H1 (cell line): Measurements from ENCODE around the gene RIBC1. TPM values are rescaled to one million over a fixed set of nuclear protein-coding genes. Genes with fewer than 3 reads are reported as not detected.

Experiments
- CTCF ChIA-PET: fragments of 300-600 bp; sonication (Branson Sonifier 250); formaldehyde crosslinking; loops from one replicate; lab custom pipeline; 2021; ENCODE audit not compliant: partially characterized antibody; lab: Charles Lee
- POLR2A ChIA-PET: fragments of 300-600 bp; sonication (Branson Sonifier 250); formaldehyde crosslinking; loops from one replicate; lab custom pipeline; 2021; ENCODE audit warnings: inconsistent platforms; ENCODE audit not compliant: partially characterized antibody; lab: Charles Lee
- DNase-seq, 2 experiments: peaks; one replicate each; pipeline versions ENCODE4 v3.0.0 to v3.0.0-alpha.2; 2010 to 2022; ENCODE audit warnings: low spot score in 2 of 2, low read depth in 1 of 2, mixed read lengths in 1 of 2
- FAIRE-seq: peaks from 2 replicates; lab custom pipeline; 2011; peaks lifted over from hg19 to GRCh38; lab: Jason Lieb, UNC
- H2AFZ ChIP-seq: 2 replicates; pipeline ENCODE4 v1.8.1; 2012; ENCODE audit warnings: low read length, inconsistent platforms
- H2AK5ac ChIP-seq: 2 replicates; pipeline ENCODE4 v1.6.1; 2013; ENCODE audit warnings: low read depth, low read length
- H2BK120ac ChIP-seq: replicated peaks from 2 replicates; pipeline ENCODE3; 2013; ENCODE audit warnings: low read depth, low read length, inconsistent platforms
- H2BK12ac ChIP-seq: 2 replicates; pipeline ENCODE4 v1.6.1; 2013; ENCODE audit warnings: low read depth, low read length
- H2BK15ac ChIP-seq: 2 replicates; pipeline ENCODE4 v1.6.1; 2013; ENCODE audit warnings: low read length
- H2BK20ac ChIP-seq: 2 replicates; pipeline ENCODE4 v1.6.1; 2013; ENCODE audit warnings: low read length
- H2BK5ac ChIP-seq: 2 replicates; pipeline ENCODE4 v1.6.1; 2013; ENCODE audit warnings: low read depth, low read length
- H3K14ac ChIP-seq: 2 replicates; pipeline ENCODE4 v1.6.1; 2013; ENCODE audit warnings: inconsistent platforms; ENCODE audit not compliant: insufficient read length
- H3K18ac ChIP-seq: 2 replicates; pipeline ENCODE4 v1.6.1; 2013; ENCODE audit warnings: low read length; ENCODE audit errors: extremely low read depth
- H3K23ac ChIP-seq: 2 replicates; pipeline ENCODE4 v1.6.1; 2013; ENCODE audit warnings: inconsistent platforms; ENCODE audit not compliant: insufficient read length
- H3K23me2 ChIP-seq: 2 replicates; pipeline ENCODE4 v1.6.1; 2013; ENCODE audit warnings: low read depth, low read length
- H3K27ac ChIP-seq: 2 replicates; pipeline ENCODE4 v1.6.1; 2011; ENCODE audit warnings: low read depth, low read length, inconsistent platforms
- H3K27me3 ChIP-seq, 4 experiments: replicated peaks in 1 of 4; 1 replicate in 1 of 4; 2 replicates in 3 of 4; pipeline versions ENCODE4 v1.6.1 to v1.8.1; 2011 to 2013; ENCODE audit warnings: low read length in 3 of 4, mild to moderate bottlenecking in 3 of 4, inconsistent platforms in 2 of 4, mixed read lengths in 2 of 4, moderate library complexity in 1 of 4; ENCODE audit not compliant: control insufficient read depth in 3 of 4, insufficient read depth in 3 of 4; ENCODE audit errors: extremely low read depth in 1 of 4
- H3K36me3 ChIP-seq, 4 experiments: 2 replicates each; pipeline versions ENCODE4 v1.6.1 to v1.8.1; 2011 to 2013; ENCODE audit warnings: mild to moderate bottlenecking in 4 of 4, low read length in 3 of 4, moderate library complexity in 2 of 4, control low read depth in 1 of 4, inconsistent platforms in 1 of 4; ENCODE audit not compliant: insufficient read depth in 4 of 4, control insufficient read depth in 2 of 4
- H3K4ac ChIP-seq: replicated peaks from 2 replicates; pipeline ENCODE3; 2013; ENCODE audit warnings: low read length, low read depth, mixed read lengths, inconsistent platforms; ENCODE audit not compliant: insufficient read length
- H3K4me1 ChIP-seq, 4 experiments: replicated peaks in 1 of 4; 1 replicate in 1 of 4; 2 replicates in 3 of 4; pipeline versions ENCODE4 v1.6.1 to v1.8.1; 2011 to 2013; ENCODE audit warnings: low read length in 3 of 4, inconsistent platforms in 2 of 4, mixed read lengths in 1 of 4; ENCODE audit not compliant: insufficient read depth in 4 of 4, control insufficient read depth in 3 of 4
- H3K4me2 ChIP-seq, 2 experiments: 2 replicates each; pipeline versions ENCODE4 v1.6.1 to v1.8.1; 2011 to 2013; ENCODE audit warnings: low read depth in 2 of 2, low read length in 2 of 2, control low read depth in 1 of 2, inconsistent platforms in 1 of 2, mild to moderate bottlenecking in 1 of 2; ENCODE audit not compliant: insufficient read depth in 1 of 2
- H3K4me3 ChIP-seq, 4 experiments: fragments of 200-600, 300-600 bp in 1 of 4; sonication (generic), shearing (Covaris generic), sonication (Bioruptor Twin) in 1 of 4; 2 replicates each; pipeline versions ENCODE4 v1.5.1 to v1.8.1; 2011 to 2016; ENCODE audit warnings: low read length in 4 of 4, low read depth in 3 of 4, control low read depth in 2 of 4, inconsistent platforms in 2 of 4, mild to moderate bottlenecking in 2 of 4, mixed read lengths in 1 of 4, moderate library complexity in 1 of 4; ENCODE audit not compliant: insufficient read depth in 2 of 4; ENCODE audit errors: extremely low read depth in 1 of 4
- H3K56ac ChIP-seq: replicated peaks from 2 replicates; pipeline ENCODE3; 2013; ENCODE audit warnings: low read depth, mild to moderate bottlenecking, mixed read lengths, low read length, inconsistent platforms; ENCODE audit not compliant: insufficient read length
- H3K79me1 ChIP-seq: 2 replicates; pipeline ENCODE4 v1.6.1; 2013; ENCODE audit warnings: low read depth, low read length, control low read depth
- H3K79me2 ChIP-seq, 2 experiments: 2 replicates each; pipeline versions ENCODE4 v1.6.1 to v1.8.1; 2012 to 2013; ENCODE audit warnings: low read length in 2 of 2, mild to moderate bottlenecking in 2 of 2, inconsistent platforms in 1 of 2; ENCODE audit not compliant: insufficient read depth in 2 of 2, control insufficient read depth in 1 of 2
- H3K9ac ChIP-seq, 4 experiments: replicated peaks in 1 of 4; 1 replicate in 1 of 4; 2 replicates in 3 of 4; pipeline versions ENCODE4 v1.6.1 to v1.8.1; 2011 to 2013; ENCODE audit warnings: low read depth in 3 of 4, low read length in 3 of 4, control low read depth in 2 of 4, mild to moderate bottlenecking in 2 of 4, moderate library complexity in 2 of 4, inconsistent platforms in 1 of 4; ENCODE audit errors: extremely low read depth in 1 of 4
- H3K9me3 ChIP-seq, 2 experiments: 2 replicates each; pipeline versions ENCODE4 v1.6.1 to v1.8.1; 2012 to 2013; ENCODE audit warnings: mild to moderate bottlenecking in 2 of 2, moderate library complexity in 2 of 2, control low read depth in 1 of 2, inconsistent platforms in 1 of 2, low read depth in 1 of 2, low read length in 1 of 2, mixed read lengths in 1 of 2; ENCODE audit not compliant: insufficient read depth in 2 of 2
- H4K20me1 ChIP-seq, 2 experiments: replicated peaks in 1 of 2; 2 replicates each; pipeline versions ENCODE3 to v1.8.1; 2011 to 2013; ENCODE audit warnings: inconsistent platforms in 2 of 2, low read length in 2 of 2, mild to moderate bottlenecking in 1 of 2; ENCODE audit not compliant: insufficient read depth in 2 of 2, control insufficient read depth in 1 of 2
- H4K5ac ChIP-seq: 2 replicates; pipeline ENCODE4 v1.6.1; 2013; ENCODE audit warnings: low read length, low read depth, mixed read lengths, inconsistent platforms; ENCODE audit not compliant: insufficient read length
- H4K8ac ChIP-seq: 2 replicates; pipeline ENCODE4 v1.8.0; 2013; ENCODE audit warnings: mild to moderate bottlenecking, moderate library complexity, low read length, inconsistent platforms; ENCODE audit not compliant: insufficient read depth; ENCODE audit errors: extremely low read depth
- H4K91ac ChIP-seq: replicated peaks from 2 replicates; pipeline ENCODE3; 2013; ENCODE audit warnings: low read length, mixed read lengths, inconsistent platforms; ENCODE audit not compliant: insufficient read length
- KDM4A ChIP-seq: IDR thresholded peaks from one replicate; pipeline ENCODE4 v1.7.1; 2012; ENCODE audit warnings: low read depth, mild to moderate bottlenecking, moderate library complexity, low read length, inconsistent platforms; ENCODE audit not compliant: severe bottlenecking
- POU5F1 ChIP-seq: IDR thresholded peaks from 2 replicates; pipeline ENCODE4 v1.6.1; 2011; ENCODE audit warnings: low read depth, mild to moderate bottlenecking, low read length, moderate library complexity
- SIN3A ChIP-seq, 2 experiments: IDR thresholded peaks in 1 of 2; conservative IDR thresholded peaks in 1 of 2; 2 replicates each; pipeline ENCODE4 v1.6.1; 2011 to 2012; ENCODE audit warnings: low read length in 2 of 2, improper control_type of control experiment in 1 of 2, low read depth in 1 of 2, mild to moderate bottlenecking in 1 of 2
- WGBS, 2 experiments: shearing (Covaris generic) in 1 of 2; methylation state at CpG; one replicate each; pipeline versions ENCODE4 v1.1.6 to v1.1.7; 2013 to 2015; ENCODE audit warnings: low lambda C conversion rate in 2 of 2, mixed read lengths in 2 of 2, inconsistent platforms in 1 of 2, low coverage in 1 of 2, missing lambda C conversion rate in 1 of 2; ENCODE audit not compliant: insufficient replicate concordance in 2 of 2, insufficient coverage in 1 of 2, insufficient read length in 1 of 2; ENCODE audit errors: extremely low coverage in 1 of 2, missing lambda C conversion rate in 1 of 2; 5-methylcytosine and 5-hydroxymethylcytosine counted together
- polyA plus RNA-seq, 7 experiments: library from polyadenylated mRNA; depleted of rRNA in 3 of 7; stranded (reverse) in 5 of 7; unstranded in 2 of 7; fragments of >200 nt in 5 of 7; fragments of 200-250 nt in 2 of 7; gene quantifications; 1 replicate in 5 of 7; 2 replicates in 1 of 7; 4 replicates in 1 of 7; pipeline versions ENCODE4 v1.2.1 to v1.2.3, GENCODE V29; 2011 to 2013; ENCODE audit warnings: missing spikeins in 2 of 7, mixed read lengths in 2 of 7
- total RNA-seq: library from RNA; stranded (reverse); fragmentation: NEBNext Ultra II Directional; extraction: Animal tissue kit (Norgen Biotek cat#: 25700); gene quantifications from 2 replicates; pipeline ENCODE4 v1.2.1, GENCODE V29; 2021

The RIBC1 gene
- total and polyA plus RNA-seq, 2 of the 8 experiments (the other 6 are each of a cell fraction or from before 2014, with no cell fraction given): 0.41 to 0.97 TPM

- Histone ChIP-seq H3K23ac (no peak overlapping the region), H3K4me2 (peak overlapping the region; percentile 74 to 90), H3K36me3 (no peaks in the 10 kb centered on the region), H3K9me3 (no peaks in the 10 kb centered on the region), H3K79me2 (no peaks in the 10 kb centered on the region), H3K79me1 (no peaks in the 10 kb centered on the region), H3K4ac (no peak overlapping the region), H4K91ac (no peak overlapping the region), H3K18ac (no peak overlapping the region; the same call in 1 of the 2 replicates), H2BK12ac (no peak overlapping the region), H2BK20ac (no peak overlapping the region), H3K9ac (no peak overlapping the region), H4K8ac (no peak overlapping the region), H3K4me3 (peak overlapping the region; percentile 56 to 66 (median 62); a peak in 7 of 8 replicates), H4K20me1 (no peaks in the 10 kb centered on the region), H2BK5ac (no peak overlapping the region), H4K5ac (no peak overlapping the region), H3K23me2 (peaks cover 5% of the 10 kb centered on the region; the same call in 1 of the 2 replicates), H2AK5ac (no peak overlapping the region), H3K14ac (no peak overlapping the region), H3K27me3 (peaks cover 0 to 12% (median 7%) of the 10 kb centered on the region in 4 experiments; a peak in 5 of 7 replicates), H2AFZ (peak overlapping the region; percentile 90; the same call in 1 of the 2 replicates), H2BK15ac (no peak overlapping the region), H2BK120ac (no peak overlapping the region), H3K56ac (no peak overlapping the region), H3K4me1 (0 out of 7 replicates have a peak, but pooled peaks cover 0 to 3% (median 0%) of the 10 kb centered on the region in 4 experiments), H3K27ac (no peak overlapping the region)
- TF ChIP-seq POU5F1: no peak
- peak; percentile 36 to 65; a peak in 2 of 4 replicates for TF ChIP-seq SIN3A (conservative IDR thresholded peaks at IDR 0.05 in 1 of 2, IDR thresholded peaks at IDR 0.05 in 1 of 2; ENCODE audit: low read depth in 1 of 2, low read length in 2 of 2)
- TF ChIP-seq KDM4A: peak; percentile 27
- WGBS, 2 experiments: 20% methylated on average over 14 of the region's 39 CpGs; no CpG with 5 or more reads in 1 of the 2 experiments
- FAIRE-seq (no peak), DNase-seq (peak in 1 of 2 experiments; percentile 47)
- CTCF ChIA-PET: interaction anchor here (0.8 to 0.9 kb wide), 2 partner anchors 32 to 157 kb away, joined by 3 read pairs; no protein-coding TSS in a partner anchor
- POLR2A ChIA-PET: no interaction called here
These were observed 18.2 kb downstream of the RIBC1 start for GRCh38 chrX:53440621-53441517.
